Activated naive CD8-positive, alpha-beta T cell (primary cell): Measurements from ENCODE around the gene KAZN.

Experiments
- H3K27ac Mint-ChIP-seq: one replicate; pipeline ENCODE4 v1.8.0; 2021; ENCODE audit warnings: mixed read lengths
- H3K27me3 Mint-ChIP-seq: one replicate; pipeline ENCODE4 v1.8.0; 2021; ENCODE audit warnings: mixed read lengths
- H3K36me3 Mint-ChIP-seq: one replicate; pipeline ENCODE4 v1.8.0; 2021; ENCODE audit warnings: mixed read lengths
- H3K4me1 Mint-ChIP-seq: one replicate; pipeline ENCODE4 v1.8.0; 2021; ENCODE audit warnings: low read depth, mixed read lengths
- H3K4me3 Mint-ChIP-seq: one replicate; pipeline ENCODE4 v1.8.0; 2021; ENCODE audit warnings: mild to moderate bottlenecking, mixed read lengths
- H3K9me3 Mint-ChIP-seq: one replicate; pipeline ENCODE4 v1.8.0; 2021; ENCODE audit warnings: low read depth, mixed read lengths

KAZN gene

DNA sequence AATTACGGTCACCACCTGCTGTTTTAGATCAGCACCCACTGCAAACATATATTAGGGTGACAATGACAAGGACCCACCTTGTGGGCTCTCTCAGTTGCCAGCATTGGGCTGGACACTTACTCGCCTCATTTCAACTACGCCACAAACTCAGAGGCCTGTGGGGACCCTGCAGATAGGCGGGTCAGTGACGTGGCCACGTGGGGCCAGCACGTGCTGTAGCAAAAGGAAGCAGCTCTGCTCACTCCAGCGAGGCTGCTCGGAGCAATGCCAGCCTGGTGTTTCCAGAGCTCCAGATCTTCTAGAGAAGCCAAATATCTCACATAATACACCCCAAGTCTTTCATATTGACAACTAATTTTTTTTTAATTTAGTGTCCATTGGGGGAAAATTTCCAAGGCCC lies 478.3 kb downstream of the KAZN start:
- Mint-ChIP-seq H3K4me3 (no peak overlapping the region), H3K9me3 (no peaks in the 10 kb centered on the region), H3K27ac (no peak overlapping the region), H3K27me3 (no peaks in the 10 kb centered on the region), H3K36me3 (no peaks in the 10 kb centered on the region), H3K4me1 (no peaks in the 10 kb centered on the region)

DNA sequence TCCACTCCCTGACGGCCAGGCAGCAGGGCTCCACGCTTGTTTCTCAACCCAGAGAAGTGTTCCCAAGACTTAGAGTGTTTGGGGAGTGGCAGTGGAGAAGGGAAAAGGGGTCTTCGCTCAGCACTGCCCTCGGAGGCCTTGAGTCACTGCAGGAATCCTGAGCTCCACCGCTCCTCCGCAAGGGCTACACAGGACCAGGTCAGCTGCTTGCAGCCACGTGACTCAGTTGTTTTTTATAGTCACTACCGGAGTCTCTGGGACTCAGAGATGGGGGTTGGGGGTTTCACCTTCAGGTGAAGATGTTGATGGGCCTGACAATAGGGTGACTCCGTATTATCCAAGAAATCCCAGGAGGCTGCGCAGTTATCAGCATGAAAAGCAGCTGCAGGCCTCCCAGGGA lies 478.9 kb downstream of the KAZN start:
- no peaks in the 10 kb centered on the region for H3K27me3 Mint-ChIP-seq
- H3K4me1 Mint-ChIP-seq = no peaks in the 10 kb centered on the region
- no peak overlapping the region for H3K4me3 Mint-ChIP-seq
- no peaks in the 10 kb centered on the region for H3K9me3 Mint-ChIP-seq
- H3K36me3 Mint-ChIP-seq = no peaks in the 10 kb centered on the region
- H3K27ac Mint-ChIP-seq = no peak overlapping the region

DNA sequence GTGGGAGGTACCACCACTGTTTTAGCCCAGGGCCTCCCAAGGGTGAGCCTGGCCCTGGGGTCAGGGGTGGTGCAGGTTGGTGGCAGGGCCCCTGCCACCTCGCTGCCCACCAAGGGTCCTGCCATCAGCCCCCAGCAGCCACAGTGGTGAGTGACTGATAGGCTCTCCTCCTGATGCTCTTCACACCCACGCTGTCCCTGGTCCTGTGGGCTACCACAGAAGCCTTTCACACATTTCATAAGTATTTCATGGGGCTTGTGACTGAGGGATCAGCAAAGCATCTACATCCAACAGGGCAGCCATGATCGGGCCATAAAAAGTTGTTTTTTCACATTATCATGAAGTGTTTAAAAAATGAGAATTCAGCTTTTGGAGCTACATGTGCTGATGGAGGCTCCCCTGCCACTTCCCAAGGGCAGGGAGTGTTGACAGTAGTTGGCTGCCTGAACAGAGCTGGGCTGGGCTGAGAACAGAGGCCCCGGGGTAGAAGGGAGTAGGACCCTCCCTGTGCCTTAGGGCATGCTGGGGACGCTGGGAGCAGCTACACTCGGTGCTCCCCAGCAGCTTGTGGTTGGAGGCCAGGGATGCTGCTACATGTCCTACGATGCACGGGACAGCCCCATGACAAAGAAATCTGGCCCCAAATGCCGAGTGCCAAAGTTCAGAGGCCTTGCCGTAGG lies 482.0 kb downstream of the KAZN start:
- Mint-ChIP-seq H3K27me3 (no peaks in the 10 kb centered on the region), H3K36me3 (no peaks in the 10 kb centered on the region), H3K27ac (no peak overlapping the region), H3K9me3 (no peaks in the 10 kb centered on the region), H3K4me3 (no peak overlapping the region), H3K4me1 (no peaks in the 10 kb centered on the region)

DNA sequence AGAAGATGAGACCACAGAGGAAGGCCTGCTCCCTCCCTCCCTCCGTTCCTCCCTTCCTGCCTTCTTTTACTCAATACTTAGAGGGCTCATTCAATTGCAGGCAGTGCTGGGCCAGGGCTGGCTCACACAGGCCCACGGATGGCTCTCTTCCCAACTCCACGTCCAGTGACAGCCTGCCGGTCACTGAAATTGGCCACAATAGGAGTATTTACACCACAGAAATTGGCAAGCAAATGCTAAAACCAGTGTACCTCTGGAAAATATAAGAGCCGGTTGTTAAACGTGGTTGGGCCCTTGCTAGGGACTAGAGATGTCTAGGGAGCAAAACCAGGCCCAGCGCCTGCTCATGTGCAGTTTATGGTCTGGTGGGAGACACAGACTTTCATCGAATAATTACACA lies 482.6 kb downstream of the KAZN start:
- Mint-ChIP-seq H3K27ac (no peak overlapping the region), H3K9me3 (no peaks in the 10 kb centered on the region), H3K4me1 (no peaks in the 10 kb centered on the region), H3K36me3 (no peaks in the 10 kb centered on the region), H3K27me3 (no peaks in the 10 kb centered on the region), H3K4me3 (no peak overlapping the region)

DNA sequence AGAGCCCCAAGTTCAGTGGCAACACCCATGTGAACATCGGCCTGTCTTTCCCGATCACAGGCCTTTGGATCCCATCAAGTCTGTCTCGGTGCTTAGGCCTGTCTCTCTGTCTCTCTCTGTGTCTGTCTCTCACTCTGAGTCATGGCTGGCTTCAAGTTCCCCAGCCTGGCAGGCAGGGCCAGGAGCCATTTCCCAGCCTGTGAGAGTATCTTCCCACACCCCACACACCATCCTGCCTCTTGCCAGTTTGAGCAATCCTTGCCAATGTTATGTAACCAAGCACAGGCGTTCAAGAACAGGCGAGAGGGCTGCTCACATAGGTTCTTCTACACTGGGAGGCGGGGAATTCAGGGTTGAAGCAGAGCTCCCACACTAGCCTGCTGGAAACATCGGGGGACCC lies 485.1 kb downstream of the KAZN start:
- no peaks in the 10 kb centered on the region for H3K27me3 Mint-ChIP-seq
- H3K4me1 Mint-ChIP-seq = no peaks in the 10 kb centered on the region
- no peak overlapping the region for H3K4me3 Mint-ChIP-seq
- no peak overlapping the region for H3K27ac Mint-ChIP-seq
- no peaks in the 10 kb centered on the region for H3K9me3 Mint-ChIP-seq
- H3K36me3 Mint-ChIP-seq = no peaks in the 10 kb centered on the region

DNA sequence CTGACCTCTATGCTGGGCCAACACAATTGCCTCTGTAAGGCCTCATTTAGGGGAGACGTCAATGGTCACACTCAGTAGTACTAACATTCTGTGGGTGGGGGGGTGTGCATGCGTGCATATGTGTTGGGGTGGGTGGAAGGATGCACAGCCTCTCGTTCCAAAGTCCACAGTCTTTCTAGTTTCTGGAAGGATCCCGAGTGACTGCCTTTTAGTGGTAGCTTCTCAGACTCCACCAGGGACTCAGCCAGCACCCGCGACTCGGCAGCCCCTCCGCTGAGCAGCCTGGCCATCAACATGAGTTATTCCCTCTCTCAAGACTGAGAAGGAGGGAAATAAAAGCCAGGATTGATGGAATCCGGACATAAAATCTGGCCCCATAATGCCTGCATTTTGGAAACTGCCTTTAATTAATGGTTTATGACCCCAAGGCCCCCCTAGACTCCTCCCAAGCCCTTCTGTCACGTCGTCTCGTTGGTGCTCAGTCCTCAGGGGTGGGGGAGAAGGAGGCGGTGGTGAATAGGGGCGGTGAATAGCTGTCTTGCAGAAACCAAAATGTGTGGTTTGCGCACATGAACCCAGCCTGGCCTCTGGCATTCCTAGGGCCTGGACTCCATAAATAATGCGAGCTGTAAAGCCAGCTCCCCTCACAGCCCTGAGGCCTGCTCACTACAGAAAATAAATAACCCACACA lies 489.9 kb downstream of the KAZN start:
- H3K36me3 Mint-ChIP-seq = no peaks in the 10 kb centered on the region
- H3K27ac Mint-ChIP-seq = no peak overlapping the region
- H3K4me1 Mint-ChIP-seq = peaks cover 4% of the 10 kb centered on the region
- H3K27me3 Mint-ChIP-seq = no peaks in the 10 kb centered on the region
- H3K9me3 Mint-ChIP-seq = no peaks in the 10 kb centered on the region
- H3K4me3 Mint-ChIP-seq = no peak overlapping the region

DNA sequence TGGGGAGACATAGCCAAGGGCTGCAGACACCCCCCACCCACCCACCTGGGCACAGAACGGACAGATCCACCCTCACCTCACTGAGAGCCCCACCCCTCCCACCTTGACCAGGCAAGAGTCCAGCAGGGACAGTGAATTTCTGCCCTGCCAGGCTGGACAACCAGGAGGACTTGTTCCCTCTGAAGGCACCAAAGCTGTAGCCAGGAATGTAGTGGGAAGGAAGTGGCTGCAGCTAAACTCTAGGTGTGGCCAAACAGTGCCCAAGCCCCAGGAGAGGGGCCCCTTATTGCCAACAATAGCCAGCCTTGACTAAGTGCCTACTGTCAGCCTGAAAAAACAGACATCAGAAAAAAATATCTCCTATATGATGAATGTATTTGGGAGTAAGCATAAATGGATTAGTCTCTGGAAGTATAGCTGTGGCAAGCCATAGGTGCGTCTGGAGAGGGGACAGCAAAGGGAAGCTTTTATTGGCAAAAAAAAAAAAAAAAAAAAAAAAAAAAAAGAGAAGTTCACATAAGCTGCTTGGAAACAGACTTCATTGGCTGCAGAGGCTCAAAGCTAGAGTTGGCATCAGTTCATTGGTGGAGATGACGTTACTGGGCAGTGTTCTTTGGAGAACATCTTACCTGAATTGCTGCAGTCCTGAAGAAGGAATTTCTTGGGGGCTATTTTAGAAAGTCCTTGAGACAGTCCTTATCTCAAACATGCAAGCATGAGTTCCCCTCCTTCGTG lies 490.9 kb downstream of the KAZN start:
- peaks cover 4% of the 10 kb centered on the region for H3K4me1 Mint-ChIP-seq
- H3K27ac Mint-ChIP-seq = no peak overlapping the region
- no peaks in the 10 kb centered on the region for H3K9me3 Mint-ChIP-seq
- no peak overlapping the region for H3K4me3 Mint-ChIP-seq
- H3K27me3 Mint-ChIP-seq = no peaks in the 10 kb centered on the region
- H3K36me3 Mint-ChIP-seq = no peaks in the 10 kb centered on the region

DNA sequence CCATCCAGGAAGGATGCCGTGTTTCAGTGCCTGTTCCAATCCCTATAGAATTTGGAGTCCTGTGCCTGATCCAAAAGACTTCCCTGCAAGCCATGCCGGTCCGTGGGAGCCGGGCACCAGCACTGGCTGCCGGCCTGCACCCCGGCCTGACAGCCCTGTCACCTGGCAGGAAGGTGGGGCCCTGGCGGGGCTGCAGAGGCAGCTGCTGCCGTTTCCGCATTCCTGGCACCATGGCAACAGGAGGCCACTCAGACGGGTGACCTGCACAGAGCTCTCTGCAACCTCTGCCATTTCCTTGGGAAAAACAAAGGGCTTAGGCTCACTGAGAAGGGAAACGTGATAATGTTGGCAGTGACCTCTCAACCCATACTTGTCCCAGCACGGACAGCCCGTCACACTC lies 491.9 kb downstream of the KAZN start:
- no peak overlapping the region for H3K4me3 Mint-ChIP-seq
- H3K36me3 Mint-ChIP-seq = no peaks in the 10 kb centered on the region
- H3K4me1 Mint-ChIP-seq = peaks cover 4% of the 10 kb centered on the region
- no peak overlapping the region for H3K27ac Mint-ChIP-seq
- no peaks in the 10 kb centered on the region for H3K9me3 Mint-ChIP-seq
- H3K27me3 Mint-ChIP-seq = no peaks in the 10 kb centered on the region

DNA sequence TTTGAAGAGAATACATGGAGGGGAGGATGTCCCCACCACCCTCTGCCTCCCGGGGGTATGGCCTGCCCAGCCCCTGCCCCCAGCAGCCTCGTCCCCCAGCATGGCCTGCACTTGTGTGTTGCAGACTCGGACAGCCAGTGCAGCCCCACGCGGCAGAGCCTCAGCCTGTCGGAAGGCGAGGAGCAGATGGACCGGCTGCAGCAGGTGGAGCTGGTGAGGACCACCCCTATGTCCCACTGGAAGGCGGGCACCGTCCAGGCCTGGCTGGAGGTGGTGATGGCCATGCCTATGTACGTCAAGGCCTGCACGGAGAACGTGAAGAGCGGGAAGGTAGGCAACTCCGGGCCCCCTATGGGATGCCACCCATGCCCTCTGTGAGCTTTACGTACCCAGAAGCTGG lies 495.6 kb downstream of the KAZN start:
- H3K4me3 Mint-ChIP-seq = no peak overlapping the region

DNA sequence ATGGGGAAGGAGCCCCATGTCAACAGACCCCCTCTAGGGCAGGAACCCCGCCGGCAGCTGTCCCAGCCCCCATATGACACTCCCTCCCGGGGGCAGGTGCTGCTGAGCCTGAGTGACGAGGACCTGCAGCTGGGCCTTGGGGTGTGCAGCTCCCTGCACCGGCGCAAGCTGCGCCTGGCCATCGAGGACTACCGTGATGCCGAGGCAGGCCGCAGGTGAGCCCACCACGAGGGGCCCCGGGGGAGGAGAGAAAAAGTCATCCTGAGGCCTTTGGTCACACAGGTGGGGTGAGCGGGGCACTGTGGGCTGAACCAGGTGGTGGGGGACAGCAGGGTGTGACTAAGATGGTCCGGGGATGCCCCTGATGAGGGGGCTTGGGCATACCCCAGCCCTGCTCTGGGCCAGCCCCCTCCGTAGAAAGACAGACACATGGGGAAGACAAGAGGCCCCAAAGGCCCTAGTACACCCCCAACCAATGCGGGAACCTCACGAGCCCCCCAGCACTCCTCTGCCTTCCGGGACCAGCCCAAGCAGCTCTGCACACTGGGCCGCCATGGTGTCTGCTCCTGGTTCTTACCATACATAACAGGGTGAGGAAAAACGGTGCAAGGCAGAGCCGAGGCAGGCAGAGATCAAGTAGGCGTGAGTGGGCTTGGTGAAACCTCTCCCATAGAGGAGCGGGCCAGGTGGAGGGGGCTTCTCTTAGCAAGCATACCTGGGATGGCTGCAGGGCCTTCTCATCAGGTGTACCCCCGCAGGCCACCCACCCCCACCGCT lies 496.4 kb downstream of the KAZN start:
- H3K4me3 Mint-ChIP-seq = no peak overlapping the region
- H3K27ac Mint-ChIP-seq = no peak overlapping the region
- H3K27me3 Mint-ChIP-seq = peaks cover 8% of the 10 kb centered on the region
- no peaks in the 10 kb centered on the region for H3K36me3 Mint-ChIP-seq
- peaks cover 5% of the 10 kb centered on the region for H3K4me1 Mint-ChIP-seq
- H3K9me3 Mint-ChIP-seq = no peaks in the 10 kb centered on the region

More for the DNA sequence above, 495.6 kb downstream of the KAZN start:
- no peak overlapping the region for H3K27ac Mint-ChIP-seq
- no peaks in the 10 kb centered on the region for H3K9me3 Mint-ChIP-seq
- peaks cover 1% of the 10 kb centered on the region for H3K27me3 Mint-ChIP-seq
- H3K36me3 Mint-ChIP-seq = no peaks in the 10 kb centered on the region
- peaks cover 4% of the 10 kb centered on the region for H3K4me1 Mint-ChIP-seq

DNA sequence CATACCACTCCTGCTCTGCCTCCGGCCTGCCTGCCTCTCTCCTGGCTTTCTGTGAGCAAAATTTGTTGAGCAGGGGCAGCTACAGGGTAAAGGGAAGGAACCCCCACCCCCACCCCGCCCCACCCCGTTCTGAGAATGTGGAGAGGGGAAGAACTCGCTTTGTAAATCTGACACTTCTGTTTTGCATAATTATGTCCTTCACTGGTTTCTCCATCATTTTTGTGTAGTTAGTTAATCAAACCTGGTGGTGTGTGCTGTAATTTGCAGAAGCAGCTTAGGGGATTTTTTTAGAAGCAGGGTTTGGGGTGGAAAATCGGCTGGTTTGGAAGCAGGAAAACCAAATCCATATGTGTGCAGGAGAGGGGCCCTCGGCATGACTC lies 497.0 kb downstream of the KAZN start:
- Mint-ChIP-seq H3K27ac (no peak overlapping the region), H3K4me3 (no peak overlapping the region), H3K27me3 (peaks cover 12% of the 10 kb centered on the region), H3K4me1 (peaks cover 8% of the 10 kb centered on the region), H3K9me3 (no peaks in the 10 kb centered on the region), H3K36me3 (no peaks in the 10 kb centered on the region)

DNA sequence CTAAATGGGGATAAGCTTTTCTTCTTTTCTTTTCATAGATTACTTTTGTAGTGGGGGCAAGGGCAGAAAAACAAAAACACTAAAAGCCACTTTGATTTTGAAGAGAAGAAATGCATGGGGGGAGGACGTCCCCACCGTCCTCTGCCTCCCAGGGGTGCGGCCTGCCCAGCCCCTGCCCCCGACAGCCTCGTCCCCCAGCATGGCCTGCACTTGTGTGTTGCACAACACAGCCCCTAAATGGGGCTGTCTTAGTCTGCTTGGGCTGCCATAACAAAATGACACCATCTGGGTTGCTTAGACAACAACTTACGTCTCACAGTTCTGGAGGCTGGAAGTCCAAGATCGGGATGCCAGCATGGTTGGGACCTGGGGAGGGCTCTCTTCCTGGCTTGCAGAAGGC lies 497.8 kb downstream of the KAZN start:
- H3K36me3 Mint-ChIP-seq = no peaks in the 10 kb centered on the region
- H3K4me1 Mint-ChIP-seq = peaks cover 8% of the 10 kb centered on the region
- H3K27ac Mint-ChIP-seq = no peak overlapping the region
- H3K4me3 Mint-ChIP-seq = no peak overlapping the region
- H3K9me3 Mint-ChIP-seq = no peaks in the 10 kb centered on the region
- peaks cover 17% of the 10 kb centered on the region for H3K27me3 Mint-ChIP-seq

DNA sequence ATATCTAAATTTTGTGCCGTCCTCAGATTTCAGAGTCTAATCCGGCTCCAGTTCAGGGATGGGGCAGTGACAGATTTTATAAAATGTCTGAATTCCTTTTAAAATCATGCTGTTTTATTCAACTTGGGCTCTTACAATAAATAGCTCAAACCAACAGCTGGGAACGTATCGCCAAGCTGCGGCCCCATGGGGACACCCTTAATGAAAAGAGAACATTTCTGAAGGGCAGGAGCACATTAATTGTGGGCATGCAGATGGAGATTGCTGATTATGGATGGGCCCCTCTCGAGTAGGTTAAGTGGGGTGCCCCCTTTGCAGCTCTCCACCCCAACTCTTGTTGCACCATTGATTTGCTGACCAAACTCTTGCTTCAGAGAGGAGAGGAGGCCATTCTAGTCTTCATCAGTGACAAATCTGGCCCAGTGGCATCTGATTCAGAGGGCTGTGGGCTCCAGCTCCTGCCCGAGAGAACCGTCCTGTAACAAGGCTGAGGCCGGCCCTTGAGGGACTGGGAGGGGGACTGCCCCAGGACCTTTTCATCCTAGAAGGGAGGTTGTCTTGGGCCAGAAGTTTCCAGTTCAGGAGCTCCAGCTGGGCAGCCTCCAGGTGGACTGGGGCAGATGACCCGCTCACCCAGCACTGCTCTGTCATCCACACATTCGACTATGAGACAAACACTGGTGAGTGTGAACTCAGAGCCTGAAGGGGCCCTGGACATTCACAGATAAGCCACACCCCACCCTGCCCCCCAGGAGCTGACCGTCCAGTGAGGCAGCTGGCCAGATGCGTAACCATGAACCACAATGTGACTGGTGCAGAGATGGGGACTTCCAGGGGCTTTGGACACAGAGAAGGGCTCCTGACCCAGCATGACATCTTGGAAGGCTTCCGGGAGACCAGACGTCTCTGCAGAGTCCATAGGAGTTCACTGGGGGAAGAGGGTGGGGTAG lies 500.0 kb downstream of the KAZN start:
- H3K4me1 Mint-ChIP-seq = peaks cover 8% of the 10 kb centered on the region
- H3K27ac Mint-ChIP-seq = no peak overlapping the region
- no peak overlapping the region for H3K4me3 Mint-ChIP-seq
- no peaks in the 10 kb centered on the region for H3K9me3 Mint-ChIP-seq
- H3K27me3 Mint-ChIP-seq = peaks cover 18% of the 10 kb centered on the region
- H3K36me3 Mint-ChIP-seq = no peaks in the 10 kb centered on the region

DNA sequence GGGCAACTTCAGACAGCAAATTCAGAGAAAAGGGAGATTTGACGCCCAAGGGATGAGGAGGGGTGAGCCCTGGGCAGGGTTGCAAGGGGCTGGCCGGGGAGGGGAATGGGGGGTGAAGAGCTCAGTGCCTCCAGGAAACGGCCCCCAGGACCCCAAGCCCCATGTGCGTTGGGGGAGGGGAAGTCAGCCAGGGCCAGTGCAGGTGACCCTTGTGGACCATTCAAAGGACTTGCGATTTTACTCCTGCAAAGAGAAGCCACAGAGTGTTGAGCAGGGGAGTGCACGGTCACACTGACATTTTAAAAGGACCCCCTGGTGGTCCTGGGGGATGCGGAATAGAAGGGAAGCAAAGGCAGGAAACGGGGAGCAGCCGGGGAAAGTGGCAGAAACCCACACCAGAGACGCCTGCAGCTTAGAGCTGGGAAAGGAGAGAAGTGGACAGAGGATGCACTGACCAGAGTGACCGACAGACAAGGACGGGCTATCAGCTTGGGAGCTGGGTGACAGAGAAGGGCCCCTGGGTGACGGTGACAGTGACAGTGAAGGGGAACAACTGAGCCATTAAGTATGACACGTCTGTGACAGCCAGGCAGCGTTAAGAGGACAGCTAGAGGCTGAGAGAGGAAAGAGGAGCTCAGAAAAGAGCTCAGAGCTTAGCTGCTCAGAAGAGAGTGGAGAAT lies 501.1 kb downstream of the KAZN start:
- no peak overlapping the region for H3K27ac Mint-ChIP-seq
- H3K27me3 Mint-ChIP-seq = peaks cover 18% of the 10 kb centered on the region
- no peaks in the 10 kb centered on the region for H3K9me3 Mint-ChIP-seq
- H3K36me3 Mint-ChIP-seq = no peaks in the 10 kb centered on the region
- H3K4me1 Mint-ChIP-seq = peaks cover 8% of the 10 kb centered on the region
- H3K4me3 Mint-ChIP-seq = no peak overlapping the region
